Naive B cell (primary cell): ENCODE measurements around the gene ERI3. TPM values are rescaled to one million over a fixed set of nuclear protein-coding genes. Genes with fewer than 3 reads are reported as not detected.
"Not testable (repeated sequence)": the region's sequence is repeated elsewhere in the genome, so short reads cannot be mapped to it uniquely, and the experiment has no call there.

Experiments
- ATAC-seq, 2 donors: fragments of 150-1000 bp; cut with Tn5 transposase; 2 replicates each; pipeline ENCODE4 v1.10.0; 2021; ENCODE audit warnings: low read depth in 2 of 2, mild to moderate bottlenecking in 2 of 2, moderate library complexity in 2 of 2
- DNase-seq: peaks from one replicate; pipeline ENCODE4 v3.0.0; 2022
- H3K27ac Mint-ChIP-seq, 6 donors: one replicate each; pipeline ENCODE4 v1.8.0; 2020 to 2022; ENCODE audit warnings: mild to moderate bottlenecking in 6 of 6, mixed read lengths in 6 of 6, moderate library complexity in 5 of 6, inconsistent platforms in 2 of 6
- H3K27me3 Mint-ChIP-seq, 3 donors: one replicate each; pipeline ENCODE4 v1.8.0; 2021 to 2022; ENCODE audit warnings: mixed read lengths in 3 of 3, mild to moderate bottlenecking in 1 of 3
- H3K36me3 Mint-ChIP-seq, 2 donors: one replicate each; pipeline ENCODE4 v1.8.0; 2020 to 2022; ENCODE audit warnings: mixed read lengths in 2 of 2, inconsistent platforms in 1 of 2, mild to moderate bottlenecking in 1 of 2
- H3K4me1 Mint-ChIP-seq, 3 donors: one replicate each; pipeline ENCODE4 v1.8.0; 2020 to 2022; ENCODE audit warnings: mixed read lengths in 3 of 3, inconsistent platforms in 1 of 3, mild to moderate bottlenecking in 1 of 3, moderate library complexity in 1 of 3
- H3K4me3 Mint-ChIP-seq, 8 donors: one replicate each; pipeline ENCODE4 v1.8.0; 2020 to 2022; ENCODE audit warnings: mild to moderate bottlenecking in 8 of 8, mixed read lengths in 8 of 8, moderate library complexity in 8 of 8, inconsistent platforms in 2 of 8
- H3K9me3 Mint-ChIP-seq, 7 donors: one replicate each; pipeline ENCODE4 v1.8.0; 2020 to 2022; ENCODE audit warnings: mixed read lengths in 7 of 7, mild to moderate bottlenecking in 5 of 7, inconsistent platforms in 2 of 7, moderate library complexity in 1 of 7
- polyA plus RNA-seq, 6 donors: library from polyadenylated mRNA; unstranded; fragments of 300-500 nt; fragmentation: Illumina TruSeq; gene quantifications; one replicate each; pipeline ENCODE4 v1.2.3, GENCODE V29; 2021; ENCODE audit warnings: low read depth in 6 of 6

ERI3 gene
- polyA plus RNA-seq, 6 donors from 2014 or later = 42.3 to 69.2 (median 47.9) TPM

- Mint-ChIP-seq H3K9me3 (no peaks in the 10 kb centered on the region), H3K4me1 (peaks cover 28 to 39% (median 32%) of the 10 kb centered on the region in 3 donors), H3K27ac (peak overlapping the region in 1 of 6 donors; percentile 59), H3K27me3 (no peaks in the 10 kb centered on the region), H3K36me3 (peaks cover 7 to 8% of the 10 kb centered on the region in 2 donors), H3K4me3 (no peak overlapping the region)
- DNase-seq (no peak), ATAC-seq (no peak)
Observed at GRCh38 chr1:44220001-44220751, 134.9 kb downstream of the ERI3 start.

GRCh38 chr1:44219301-44219626 lies 135.8 kb downstream of the ERI3 start:
- no peaks in the 10 kb centered on the region for H3K9me3 Mint-ChIP-seq
- no peak overlapping the region for H3K4me3 Mint-ChIP-seq
- peaks cover 8% of the 10 kb centered on the region in 2 donors for H3K36me3 Mint-ChIP-seq
- H3K27me3 Mint-ChIP-seq = no peaks in the 10 kb centered on the region
- no peak for DNase-seq
- H3K27ac Mint-ChIP-seq = no peak overlapping the region
- no peak for ATAC-seq
- peaks cover 35 to 46% (median 37%) of the 10 kb centered on the region in 3 donors for H3K4me1 Mint-ChIP-seq

GRCh38 chr1:44218503-44219300 lies 136.4 kb downstream of the ERI3 start:
- peaks cover 8% of the 10 kb centered on the region in 2 donors for H3K36me3 Mint-ChIP-seq
- ATAC-seq (no peak), DNase-seq (no peak)
- H3K9me3 Mint-ChIP-seq = no peaks in the 10 kb centered on the region
- H3K27me3 Mint-ChIP-seq = no peaks in the 10 kb centered on the region
- H3K27ac Mint-ChIP-seq = peak overlapping the region in 1 of 6 donors; percentile 33
- H3K4me1 Mint-ChIP-seq = peaks cover 34 to 46% (median 39%) of the 10 kb centered on the region in 3 donors
- H3K4me3 Mint-ChIP-seq = no peak overlapping the region

GRCh38 chr1:44217809-44218410 lies 137.1 kb downstream of the ERI3 start:
- Mint-ChIP-seq H3K27ac (no peak overlapping the region), H3K4me1 (peaks cover 28 to 41% (median 37%) of the 10 kb centered on the region in 3 donors), H3K4me3 (peak overlapping the region in 2 of 8 donors; percentile 18 to 71), H3K36me3 (peaks cover 8% of the 10 kb centered on the region in 2 donors), H3K27me3 (no peaks in the 10 kb centered on the region), H3K9me3 (no peaks in the 10 kb centered on the region)
- ATAC-seq = peak; percentile 39 to 47
- DNase-seq = peak; percentile 42

GRCh38 chr1:44213222-44214112 lies 141.6 kb downstream of the ERI3 start, which contains the start of gene DMAP1:
TSS of gene DMAP1 (plus strand) at chr1:44213471. CDS start at chr1:44213754, 283 bp downstream.
- Mint-ChIP-seq H3K36me3 (peaks cover 2 to 8% of the 10 kb centered on the region in 2 donors), H3K4me3 (peak within 1 kb of the TSS; percentile 89 to 96 (median 94)), H3K4me1 (peaks cover 24 to 43% (median 43%) of the 10 kb centered on the region in 3 donors), H3K9me3 (no peaks in the 10 kb centered on the region), H3K27ac (peak within 1 kb of the TSS; percentile 40 to 97 (median 91)), H3K27me3 (no peaks in the 10 kb centered on the region)
- ATAC-seq (peak; percentile 82 to 86), DNase-seq (peak; percentile 78)

- DNase-seq (no peak), ATAC-seq (no peak)
- Mint-ChIP-seq H3K9me3 (no peaks in the 10 kb centered on the region), H3K4me1 (peaks cover 23 to 41% (median 41%) of the 10 kb centered on the region in 3 donors), H3K4me3 (peak overlapping the region; percentile 89 to 96 (median 94)), H3K36me3 (peaks cover 0 to 8% of the 10 kb centered on the region in 2 donors), H3K27me3 (no peaks in the 10 kb centered on the region), H3K27ac (peak overlapping the region; percentile 40 to 97 (median 91))
Observed at GRCh38 chr1:44212355-44213221, 142.5 kb downstream of the ERI3 start.

- no peak for ATAC-seq
Observed at GRCh38 chr1:44210595-44210994, 144.5 kb downstream of the ERI3 start.

GRCh38 chr1:44208226-44208625 lies 146.8 kb downstream of the ERI3 start:
- ATAC-seq (no peak), DNase-seq (no peak)
- no peaks in the 10 kb centered on the region for H3K27me3 Mint-ChIP-seq
- no peak overlapping the region for H3K27ac Mint-ChIP-seq
- H3K36me3 Mint-ChIP-seq = no peaks in the 10 kb centered on the region
- H3K4me3 Mint-ChIP-seq = no peak overlapping the region
- no peaks in the 10 kb centered on the region for H3K9me3 Mint-ChIP-seq
- H3K4me1 Mint-ChIP-seq = peaks cover 0 to 11% (median 5%) of the 10 kb centered on the region in 3 donors

More at GRCh38 chr1:44210595-44210994, 144.5 kb downstream of the ERI3 start:
- H3K9me3 Mint-ChIP-seq = no peaks in the 10 kb centered on the region
- peaks cover 0 to 4% of the 10 kb centered on the region in 2 donors for H3K36me3 Mint-ChIP-seq
- H3K27ac Mint-ChIP-seq = peak overlapping the region in 1 of 6 donors; percentile 18
- peaks cover 12 to 31% (median 24%) of the 10 kb centered on the region in 3 donors for H3K4me1 Mint-ChIP-seq
- no peak for DNase-seq
- no peaks in the 10 kb centered on the region for H3K27me3 Mint-ChIP-seq
- H3K4me3 Mint-ChIP-seq = peak overlapping the region in 1 of 8 donors; percentile 43

GRCh38 chr1:44206545-44206944 lies 148.5 kb downstream of the ERI3 start:
- H3K27me3 Mint-ChIP-seq, H3K9me3 Mint-ChIP-seq, H3K27ac Mint-ChIP-seq, H3K36me3 Mint-ChIP-seq, DNase-seq, H3K4me1 Mint-ChIP-seq, ATAC-seq, H3K4me3 Mint-ChIP-seq: not testable (repeated sequence)

- Mint-ChIP-seq H3K27ac (peak overlapping the region in 1 of 6 donors; percentile 65), H3K27me3 (peaks cover 5 to 9% (median 5%) of the 10 kb centered on the region in 3 donors)
- DNase-seq = no peak
Observed at GRCh38 chr1:44200336-44200735, 154.7 kb downstream of the ERI3 start.

GRCh38 chr1:44174630-44175029 lies 180.4 kb downstream of the ERI3 start:
- no peak for ATAC-seq
- peaks cover 6 to 8% of the 10 kb centered on the region in 2 donors for H3K36me3 Mint-ChIP-seq

More at GRCh38 chr1:44200336-44200735, 154.7 kb downstream of the ERI3 start:
- Mint-ChIP-seq H3K36me3 (no peaks in the 10 kb centered on the region), H3K4me1 (no peaks in the 10 kb centered on the region), H3K4me3 (no peak overlapping the region), H3K9me3 (no peaks in the 10 kb centered on the region)
- ATAC-seq = no peak

More at GRCh38 chr1:44174630-44175029, 180.4 kb downstream of the ERI3 start:
- no peak for DNase-seq
- H3K27ac Mint-ChIP-seq = peak overlapping the region in 1 of 6 donors; percentile 21
- no peak overlapping the region for H3K4me3 Mint-ChIP-seq
- peaks cover 0 to 30% (median 14%) of the 10 kb centered on the region in 7 donors for H3K9me3 Mint-ChIP-seq
- peaks cover 5 to 23% (median 19%) of the 10 kb centered on the region in 3 donors for H3K27me3 Mint-ChIP-seq
- H3K4me1 Mint-ChIP-seq = no peaks in the 10 kb centered on the region
